ENCODE results near the gene GALNT15. TPM values are rescaled to one million over a fixed set of nuclear protein-coding genes. Genes with fewer than 3 reads are reported as not detected.
A peak's percentile ranks its signal among the peaks of the same experiment; 100 is the strongest.

The GALNT15 gene
- total RNA-seq, 1 donor, result 4.7 TPM

DNA sequence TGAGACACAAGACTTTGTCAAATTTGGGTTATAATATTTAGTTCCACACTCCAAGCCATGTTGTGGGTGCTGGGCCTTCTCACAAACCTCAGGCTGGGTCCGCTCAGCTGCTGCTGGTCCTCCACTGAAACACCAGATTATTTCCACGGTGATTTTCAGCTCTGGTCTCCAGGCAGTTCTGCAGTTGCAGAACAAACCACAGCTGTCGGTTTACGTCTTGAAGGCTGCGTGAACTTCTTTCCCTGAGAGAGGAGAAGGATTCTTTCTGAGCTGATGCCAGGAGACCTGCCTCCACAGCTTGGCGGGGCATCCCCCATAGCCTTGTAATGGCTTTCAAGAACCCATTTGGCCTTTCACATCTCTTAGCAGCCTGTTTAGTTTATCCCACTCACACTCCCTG lies 16.2 kb downstream of the GALNT15 start:
- H3K4me3 ChIP-seq (ENCODE audit: low read depth, low read length), result no peak overlapping the region
- no peak for TF ChIP-seq CTCF (IDR thresholded peaks at IDR 0.05; ENCODE audit: insufficient read depth, low read depth, low read length)
- no peak for DNase-seq (ENCODE audit: low read depth)

DNA sequence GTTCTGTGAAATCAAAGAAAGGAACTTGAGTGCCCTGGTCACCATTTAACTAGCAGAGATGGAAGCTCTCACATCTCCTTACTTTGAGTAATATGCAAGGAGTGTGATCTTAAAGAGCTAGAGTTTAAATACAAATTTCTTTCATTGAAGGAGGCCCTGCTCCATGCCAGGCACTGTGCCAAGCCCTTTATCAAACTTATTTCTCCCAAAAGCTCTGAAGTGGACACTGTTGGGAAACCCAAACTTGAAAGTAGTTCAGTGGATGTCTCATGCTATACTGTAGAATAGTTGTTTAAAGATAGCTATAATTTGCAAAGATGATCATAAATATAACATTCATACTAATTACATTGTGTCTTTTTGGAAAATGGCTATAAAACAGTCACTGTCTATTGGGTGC lies 17.1 kb downstream of the GALNT15 start:
- no peak overlapping the region for H3K4me3 ChIP-seq (ENCODE audit: low read depth, low read length)
- no peak for DNase-seq (ENCODE audit: low read depth)
- no peak for TF ChIP-seq CTCF (IDR thresholded peaks at IDR 0.05; ENCODE audit: insufficient read depth, low read depth, low read length)

- TF ChIP-seq CTCF (IDR thresholded peaks at IDR 0.05; ENCODE audit: insufficient read depth, low read depth, low read length), result no peak
- H3K4me3 ChIP-seq (ENCODE audit: low read depth, low read length), result no peak overlapping the region
- no peak for DNase-seq (ENCODE audit: low read depth)
These were observed 17.8 kb downstream of the GALNT15 start for GRCh38 chr3:16192176-16192811.

GRCh38 chr3:16198427-16198826 lies 23.9 kb downstream of the GALNT15 start:
- DNase-seq (ENCODE audit: low read depth), result no peak
- no peak overlapping the region for H3K4me3 ChIP-seq (ENCODE audit: low read depth, low read length)
- TF ChIP-seq CTCF (IDR thresholded peaks at IDR 0.05; ENCODE audit: insufficient read depth, low read depth, low read length), result no peak

GRCh38 chr3:16199769-16200168 lies 25.3 kb downstream of the GALNT15 start:
- no peak for TF ChIP-seq CTCF (IDR thresholded peaks at IDR 0.05; ENCODE audit: insufficient read depth, low read depth, low read length)
- DNase-seq (ENCODE audit: low read depth), result no peak
- no peak overlapping the region for H3K4me3 ChIP-seq (ENCODE audit: low read depth, low read length)

DNA sequence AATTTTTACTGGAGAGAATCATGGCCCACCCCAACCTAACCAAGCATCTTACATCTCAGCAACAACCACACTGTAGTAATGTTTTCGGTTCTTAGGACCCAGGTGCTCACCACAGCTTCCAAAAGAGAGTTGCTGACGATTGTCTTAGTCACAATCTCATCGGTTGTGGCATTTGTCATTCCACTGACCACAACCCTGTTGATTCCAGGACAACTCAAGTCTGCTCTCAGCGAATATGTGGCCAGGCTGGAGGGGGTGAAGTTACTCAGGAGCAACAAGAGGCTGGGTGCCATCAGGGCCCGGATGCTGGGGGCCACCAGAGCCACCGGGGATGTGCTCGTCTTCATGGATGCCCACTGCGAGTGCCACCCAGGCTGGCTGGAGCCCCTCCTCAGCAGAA lies 25.9 kb downstream of the GALNT15 start:
- H3K4me3 ChIP-seq (ENCODE audit: low read depth, low read length), result no peak overlapping the region
- TF ChIP-seq CTCF (IDR thresholded peaks at IDR 0.05; ENCODE audit: insufficient read depth, low read depth, low read length), result no peak
- no peak for DNase-seq (ENCODE audit: low read depth)

GRCh38 chr3:16203031-16203430 lies 28.6 kb downstream of the GALNT15 start:
- no peak for TF ChIP-seq CTCF (IDR thresholded peaks at IDR 0.05; ENCODE audit: insufficient read depth, low read depth, low read length)
- H3K4me3 ChIP-seq (ENCODE audit: low read depth, low read length), result no peak overlapping the region
- DNase-seq (ENCODE audit: low read depth), result peak; percentile 45
